T-helper 17 cell (primary cell): Measurements from ENCODE around the gene EIF4H. TPM values are rescaled to one million over a fixed set of nuclear protein-coding genes. Genes with fewer than 3 reads are reported as not detected.

Source experiments
- ATAC-seq: fragments of 150-1000 bp; cut with Tn5 transposase; 2 replicates; pipeline ENCODE4 v1.10.0; 2021; ENCODE audit warnings: mild to moderate bottlenecking, moderate library complexity
- DNase-seq, 3 donors: peaks; one replicate each; pipeline versions ENCODE4 v3.0.0 to v3.0.0-alpha.2; 2020 to 2021
- H3K9me3 ChIP-seq: one replicate; pipeline ENCODE4 v1.7.0; 2013; ENCODE audit warnings: low read length, mild to moderate bottlenecking; ENCODE audit not compliant: control insufficient read depth, poor library complexity, severe bottlenecking
- H3K27ac Mint-ChIP-seq: one replicate; pipeline ENCODE4 v1.8.0; 2022; ENCODE audit warnings: mild to moderate bottlenecking, moderate library complexity, mixed read lengths
- H3K27me3 Mint-ChIP-seq: one replicate; pipeline ENCODE4 v1.8.0; 2022; ENCODE audit warnings: mixed read lengths
- H3K36me3 Mint-ChIP-seq: one replicate; pipeline ENCODE4 v1.8.0; 2022; ENCODE audit warnings: low read depth, mixed read lengths
- H3K4me1 Mint-ChIP-seq: one replicate; pipeline ENCODE4 v1.8.0; 2022; ENCODE audit warnings: mild to moderate bottlenecking, mixed read lengths
- H3K4me3 Mint-ChIP-seq: one replicate; pipeline ENCODE4 v1.8.0; 2022; ENCODE audit warnings: mild to moderate bottlenecking, moderate library complexity, mixed read lengths
- total RNA-seq, 4 donors: library from RNA in 2 of 4; stranded (reverse) in 2 of 4; gene quantifications; one replicate each; pipeline ENCODE4 v1.2.3 and lab custom pipeline; 2022 to 2026

The EIF4H gene
- total RNA-seq, 2 donors from 2014 or later: 242 to 255 TPM

DNA sequence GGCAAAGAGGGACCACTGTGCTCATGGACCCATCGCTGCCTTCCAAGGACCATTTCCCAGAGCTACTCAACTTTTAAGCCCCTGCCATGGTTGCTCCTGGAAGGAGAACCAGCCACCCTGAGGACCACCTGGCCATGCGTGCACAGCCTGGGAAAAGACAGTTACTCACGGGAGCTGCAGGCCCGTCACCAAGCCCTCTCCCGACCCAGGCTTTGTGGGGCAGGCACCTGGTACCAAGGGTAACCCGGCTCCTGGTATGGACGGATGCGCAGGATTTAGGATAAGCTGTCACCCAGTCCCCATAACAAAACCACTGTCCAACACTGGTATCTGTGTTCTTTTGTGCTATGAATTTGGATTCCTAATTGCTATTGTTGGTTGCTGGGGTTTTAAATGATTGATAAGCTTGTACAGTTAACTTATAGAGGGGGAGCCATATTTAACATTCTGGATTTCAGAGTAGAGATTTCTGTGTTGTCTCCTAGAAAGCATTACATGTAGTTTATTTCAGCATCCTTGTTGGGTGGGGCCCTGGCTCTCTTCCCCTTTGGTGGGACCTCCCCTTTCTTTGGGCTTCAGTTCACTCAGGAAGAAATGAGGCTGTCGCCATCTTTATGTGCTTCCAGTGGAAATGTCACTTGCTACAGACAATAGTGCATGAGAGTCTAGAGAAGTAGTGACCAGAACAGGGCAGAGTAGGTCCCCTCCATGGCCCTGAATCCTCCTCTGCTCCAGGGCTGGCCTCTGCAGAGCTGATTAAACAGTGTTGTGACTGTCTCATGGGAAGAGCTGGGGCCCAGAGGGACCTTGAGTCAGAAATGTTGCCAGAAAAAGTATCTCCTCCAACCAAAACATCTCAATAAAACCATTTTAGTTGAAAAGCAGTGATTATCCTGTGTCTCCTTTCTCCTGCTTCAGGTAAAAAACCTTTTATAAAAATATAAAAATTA lies 55.1 kb downstream of the EIF4H start:
- no peaks in the 10 kb centered on the region for H3K27me3 Mint-ChIP-seq
- no peak overlapping the region for H3K4me3 Mint-ChIP-seq
- ATAC-seq: no peak
- H3K27ac Mint-ChIP-seq: no peak overlapping the region
- peaks cover 4% of the 10 kb centered on the region for H3K4me1 Mint-ChIP-seq
- H3K36me3 Mint-ChIP-seq: peaks cover 3% of the 10 kb centered on the region
- no peak for DNase-seq
- H3K9me3 ChIP-seq: no peaks in the 10 kb centered on the region

DNA sequence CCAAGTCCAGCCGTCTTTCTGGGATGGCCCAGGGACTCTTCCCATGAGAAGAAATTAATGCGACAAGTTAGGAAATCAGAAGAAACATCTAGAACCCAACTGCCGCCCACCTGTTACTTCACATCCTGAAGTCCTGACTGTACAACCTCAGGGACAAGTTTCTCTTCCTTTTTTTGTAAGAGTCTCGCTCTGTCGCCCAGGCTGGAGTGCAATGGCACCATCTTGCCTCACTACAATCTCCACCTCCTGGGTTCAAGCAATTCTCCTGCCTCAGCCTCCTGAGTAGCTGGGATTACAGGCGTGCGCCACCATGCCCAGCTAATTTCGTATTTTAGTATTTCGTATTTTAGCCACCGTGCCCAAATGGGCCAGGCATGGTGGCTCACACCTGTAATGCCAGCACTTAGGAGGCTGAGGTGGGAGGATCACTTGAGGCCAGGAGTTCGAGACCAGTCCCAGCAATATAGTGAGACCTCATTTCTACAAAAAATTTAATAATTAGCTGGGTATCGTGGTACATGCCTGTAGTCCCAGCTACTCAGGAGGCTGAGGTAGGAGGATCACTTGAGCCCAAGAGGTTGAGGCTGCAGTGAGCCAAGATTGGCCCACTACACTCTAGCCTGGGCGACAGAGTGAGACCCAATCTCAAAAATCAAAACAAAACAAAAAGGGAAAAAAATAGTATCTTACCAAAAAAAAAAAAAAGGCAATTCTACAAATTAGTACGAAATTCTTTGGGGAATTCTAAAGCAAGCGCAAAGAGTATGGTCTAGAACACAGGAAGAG lies 56.5 kb downstream of the EIF4H start:
- ATAC-seq (peak; percentile 39), DNase-seq (no peak)
- Mint-ChIP-seq H3K4me1 (peaks cover 4% of the 10 kb centered on the region), H3K27me3 (no peaks in the 10 kb centered on the region), H3K36me3 (peaks cover 3% of the 10 kb centered on the region), H3K4me3 (no peak overlapping the region), H3K27ac (peak overlapping the region; percentile 37)
- no peaks in the 10 kb centered on the region for H3K9me3 ChIP-seq

DNA sequence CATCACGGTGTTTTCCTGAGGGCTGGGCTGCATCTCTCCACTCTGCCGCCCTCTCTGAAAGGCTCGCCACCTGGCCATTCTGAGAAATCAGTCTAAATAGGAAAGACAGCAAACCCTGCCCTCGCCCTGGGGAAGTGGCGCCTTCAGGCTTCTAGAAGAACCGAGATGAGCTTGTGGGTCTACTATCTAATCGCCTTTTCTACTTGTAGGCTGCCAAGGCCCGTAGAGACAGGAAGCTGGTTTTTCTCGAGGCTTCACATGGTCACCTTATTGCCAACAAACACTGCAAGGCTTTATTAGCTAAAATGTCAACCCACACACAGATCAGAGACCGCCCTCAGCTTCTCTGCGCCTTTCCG lies 57.1 kb downstream of the EIF4H start:
- no peak overlapping the region for H3K4me3 Mint-ChIP-seq
- H3K27ac Mint-ChIP-seq: no peak overlapping the region
- H3K36me3 Mint-ChIP-seq: peaks cover 3% of the 10 kb centered on the region
- no peaks in the 10 kb centered on the region for H3K27me3 Mint-ChIP-seq
- no peaks in the 10 kb centered on the region for H3K9me3 ChIP-seq
- no peak for DNase-seq
- peaks cover 4% of the 10 kb centered on the region for H3K4me1 Mint-ChIP-seq
- ATAC-seq: peak; percentile 71

DNA sequence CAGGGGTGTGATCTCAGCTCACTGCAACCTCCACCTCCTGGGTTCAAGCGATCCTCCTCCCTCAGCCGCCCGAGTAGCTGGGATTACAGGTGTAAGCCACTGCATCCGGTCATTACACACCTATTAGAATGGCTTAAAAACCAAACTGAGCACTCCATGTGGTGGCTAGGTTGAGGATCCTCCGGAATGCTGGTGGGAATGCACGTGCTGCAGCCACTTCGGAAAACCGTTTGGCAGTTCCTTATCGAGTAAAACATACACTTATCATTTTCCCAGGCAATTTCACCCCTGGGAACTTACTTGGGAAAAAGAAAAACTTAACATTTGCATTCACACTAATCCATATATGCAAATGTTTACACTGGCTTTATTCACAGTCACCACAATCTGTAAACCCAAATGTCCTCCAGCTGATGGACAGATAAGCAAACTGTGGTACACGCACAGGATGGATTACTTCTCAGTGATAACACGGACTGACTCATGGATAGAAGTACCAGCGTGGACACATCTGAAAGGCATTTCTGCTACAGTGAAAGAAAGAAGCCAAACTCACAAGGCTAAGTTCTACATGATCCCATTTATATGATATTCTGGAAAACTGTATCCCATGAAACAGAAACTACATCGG lies 59.6 kb downstream of the EIF4H start:
- H3K4me1 Mint-ChIP-seq: no peaks in the 10 kb centered on the region
- ATAC-seq (no peak), DNase-seq (no peak)
- no peaks in the 10 kb centered on the region for H3K9me3 ChIP-seq
- peaks cover 3% of the 10 kb centered on the region for H3K36me3 Mint-ChIP-seq
- H3K27me3 Mint-ChIP-seq: no peaks in the 10 kb centered on the region
- H3K4me3 Mint-ChIP-seq: no peak overlapping the region
- H3K27ac Mint-ChIP-seq: no peak overlapping the region

DNA sequence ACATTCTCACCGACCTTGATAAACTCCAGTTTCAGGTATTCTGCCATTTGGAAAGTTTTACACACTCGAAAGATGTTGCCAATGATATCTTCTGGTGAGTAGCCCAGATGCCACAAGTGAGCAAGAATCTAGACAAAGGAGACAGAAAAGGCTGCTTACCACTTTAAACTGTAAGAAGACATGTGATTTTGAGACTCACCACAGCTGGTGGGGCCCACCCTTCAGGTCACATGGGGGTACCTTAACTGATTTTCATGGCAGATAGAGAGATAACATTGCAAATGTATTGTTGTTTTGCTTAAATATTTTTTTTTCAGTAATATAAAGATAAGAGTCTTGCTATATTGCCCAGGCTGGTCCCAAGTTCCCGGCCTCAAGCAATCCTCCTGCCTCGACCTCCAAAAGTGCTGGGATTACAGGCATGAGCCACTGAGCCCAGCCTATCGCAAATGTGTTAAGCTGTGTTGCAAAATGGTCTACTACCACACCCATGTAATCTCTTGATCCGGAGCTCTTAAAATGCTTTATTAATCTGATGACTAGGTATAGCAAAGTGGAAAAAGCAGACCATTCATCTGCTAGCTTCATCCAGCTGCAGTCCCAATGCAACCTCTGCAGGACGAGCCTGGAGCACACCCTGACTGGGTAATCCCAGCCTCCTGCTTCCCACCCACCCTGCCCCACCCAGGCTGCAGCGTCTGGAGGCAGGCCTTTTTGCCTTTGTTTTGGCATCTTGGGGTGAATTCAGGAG lies 61.5 kb downstream of the EIF4H start:
- H3K9me3 ChIP-seq: no peaks in the 10 kb centered on the region
- H3K36me3 Mint-ChIP-seq: peaks cover 3% of the 10 kb centered on the region

DNA sequence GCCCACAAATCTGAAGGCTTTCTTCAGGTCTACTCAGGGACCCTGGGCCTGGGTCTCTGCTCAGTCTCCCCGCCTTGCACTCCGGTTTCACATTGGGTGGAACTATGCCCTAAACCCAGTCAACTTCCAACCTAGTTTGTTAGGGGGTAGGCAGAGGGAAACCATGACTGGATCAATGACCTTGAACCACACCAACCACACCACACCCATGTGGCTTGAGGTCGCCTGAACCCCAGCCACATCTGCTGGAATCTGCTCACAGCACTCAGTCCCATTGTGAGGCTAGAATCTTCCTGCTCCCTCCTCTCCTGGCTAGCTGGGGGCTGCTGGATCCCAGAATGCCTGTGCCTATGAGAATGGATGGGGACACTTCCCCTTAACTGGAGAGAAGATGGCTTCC lies 62.1 kb downstream of the EIF4H start:
- Mint-ChIP-seq H3K27ac (no peak overlapping the region), H3K27me3 (no peaks in the 10 kb centered on the region), H3K36me3 (peaks cover 3% of the 10 kb centered on the region), H3K4me1 (peaks cover under 1% of the 10 kb centered on the region), H3K4me3 (no peak overlapping the region)
- H3K9me3 ChIP-seq: no peaks in the 10 kb centered on the region
- DNase-seq (no peak), ATAC-seq (no peak)

More for the DNA sequence above, 61.5 kb downstream of the EIF4H start:
- no peak overlapping the region for H3K27ac Mint-ChIP-seq
- ATAC-seq (no peak), DNase-seq (no peak)
- H3K4me3 Mint-ChIP-seq: no peak overlapping the region
- no peaks in the 10 kb centered on the region for H3K27me3 Mint-ChIP-seq
- H3K4me1 Mint-ChIP-seq: no peaks in the 10 kb centered on the region

DNA sequence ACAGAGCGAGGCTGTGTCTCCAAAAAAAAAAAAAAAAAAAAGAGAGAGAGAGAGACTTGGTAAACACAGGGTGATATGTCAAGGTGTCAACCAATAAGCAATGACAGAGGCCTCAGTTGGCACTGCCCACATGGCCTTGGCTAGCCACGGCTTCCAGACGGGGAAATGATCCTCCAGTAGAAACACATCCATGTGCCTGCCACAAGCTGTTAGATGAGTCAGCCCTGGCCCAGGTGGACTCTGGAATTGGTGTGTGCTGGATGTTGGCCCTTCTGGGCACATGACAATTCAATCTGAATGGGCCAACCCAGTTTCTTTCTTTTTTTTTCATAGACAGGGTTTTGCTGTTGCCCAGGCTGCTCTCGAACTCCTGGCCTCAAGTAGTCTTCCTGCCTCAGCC lies 66.3 kb downstream of the EIF4H start:
- Mint-ChIP-seq H3K27me3 (no peaks in the 10 kb centered on the region), H3K36me3 (peaks cover 7% of the 10 kb centered on the region), H3K27ac (no peak overlapping the region), H3K4me3 (no peak overlapping the region), H3K4me1 (peaks cover 4% of the 10 kb centered on the region)
- ATAC-seq: no peak
- no peaks in the 10 kb centered on the region for H3K9me3 ChIP-seq
- DNase-seq: no peak

DNA sequence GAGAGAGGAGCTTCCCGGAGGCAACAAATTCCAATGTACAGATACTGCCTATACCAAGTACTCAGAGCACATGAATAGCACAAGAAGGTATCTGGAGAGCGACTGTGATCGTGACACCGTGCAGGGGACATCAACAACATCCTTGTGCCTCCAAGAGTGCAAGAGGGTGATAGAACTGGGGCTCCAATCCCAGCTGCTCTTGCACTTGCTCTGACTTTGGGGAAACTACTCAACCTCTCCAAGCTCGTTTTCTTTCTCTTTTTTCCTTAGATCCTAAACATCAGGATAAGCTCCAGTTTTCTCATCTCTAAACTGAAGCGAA lies 67.9 kb downstream of the EIF4H start:
- Mint-ChIP-seq H3K27me3 (no peaks in the 10 kb centered on the region), H3K36me3 (peaks cover 7% of the 10 kb centered on the region), H3K27ac (no peak overlapping the region), H3K4me3 (no peak overlapping the region), H3K4me1 (peaks cover 4% of the 10 kb centered on the region)
- no peak for ATAC-seq
- H3K9me3 ChIP-seq: no peaks in the 10 kb centered on the region
- DNase-seq: no peak

DNA sequence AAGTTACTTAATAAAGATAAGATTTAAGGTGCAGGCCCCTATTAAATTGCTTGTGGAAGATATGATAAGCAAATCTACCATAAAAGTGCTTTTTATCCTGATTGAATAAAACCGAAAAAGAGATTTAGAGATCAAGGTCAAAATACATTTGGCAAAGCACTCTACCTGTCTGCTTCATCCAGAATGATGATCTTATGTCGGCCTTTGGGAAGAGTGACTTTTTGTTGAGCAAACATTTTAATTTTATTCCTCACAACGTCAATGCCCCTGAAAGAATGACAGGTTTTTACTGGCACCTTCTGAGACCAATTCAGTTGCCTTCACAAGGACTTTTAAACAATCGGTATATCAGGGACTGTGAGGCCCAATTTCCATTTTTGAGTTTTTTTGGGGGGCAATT lies 72.3 kb downstream of the EIF4H start:
- Mint-ChIP-seq H3K27me3 (no peaks in the 10 kb centered on the region), H3K4me1 (peaks cover 2% of the 10 kb centered on the region), H3K4me3 (no peak overlapping the region), H3K27ac (no peak overlapping the region), H3K36me3 (peaks cover 6% of the 10 kb centered on the region)
- ATAC-seq: no peak
- no peak for DNase-seq
- H3K9me3 ChIP-seq: no peaks in the 10 kb centered on the region

Other genes with a start within 250 kb of the EIF4H start
- gene ELN, start 146.2 kb upstream of the EIF4H start, total RNA-seq: not detected
- gene LIMK1, start 90.6 kb upstream of the EIF4H start, total RNA-seq: 10 to 100 TPM; 11.7 to 13.2 TPM
- gene LAT2, start 35.6 kb downstream of the EIF4H start, total RNA-seq: 1 to 10 TPM; 2.2 to 8.6 TPM
- gene RFC2, start 80.0 kb downstream of the EIF4H start, total RNA-seq: 10 to 100 TPM in 1 of 2 donors, 1 to 10 TPM in 1; 9.5 to 12.4 TPM
- 10 to 100 TPM in 1 of 2 donors, 1 to 10 TPM in 1; 3.2 to 13.4 TPM for gene CLIP2, start 115.1 kb downstream of the EIF4H start, total RNA-seq